ENCODE data around the gene DMWD.

The DMWD gene

GRCh38 chr19:45739498-45740439 lies 52.9 kb downstream of the DMWD start:
- DNase-seq = no peak

GRCh38 chr19:45733160-45733810 lies 59.4 kb downstream of the DMWD start, which contains the start of gene MEIOSIN:
TSS of gene MEIOSIN (plus strand) at chr19:45733439. CDS start at chr19:45735377, 1,938 bp downstream.
- DNase-seq = no peak

Measured in CD4-positive, alpha-beta T cell treated with Interferon gamma for 1 hour (primary cell).